COR-L47 (cell line): ENCODE results near the gene LAG3.
"Not testable (repeated sequence)": the region's sequence is repeated elsewhere in the genome, so short reads cannot be mapped to it uniquely, and the experiment has no call there.

Source experiments
- DNase-seq: peaks from one replicate; lab custom pipeline; 2025; lab: John Stamatoyannopoulos, UW

The LAG3 gene

DNA sequence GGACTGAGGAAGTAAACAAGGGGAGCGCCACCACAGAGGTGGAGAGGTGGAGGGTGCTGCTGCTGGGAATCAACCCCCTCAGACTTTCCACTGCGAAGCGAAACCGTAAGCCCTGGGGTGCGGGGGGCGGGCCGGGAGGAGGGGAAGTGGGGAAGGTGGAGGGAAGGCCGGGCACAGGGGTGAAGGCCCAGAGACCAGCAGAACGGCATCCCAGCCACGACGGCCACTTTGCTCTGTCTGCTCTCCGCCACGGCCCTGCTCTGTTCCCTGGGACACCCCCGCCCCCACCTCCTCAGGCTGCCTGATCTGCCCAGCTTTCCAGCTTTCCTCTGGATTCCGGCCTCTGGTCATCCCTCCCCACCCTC, at the start of gene LAG3:
LAG3 (plus strand) TSS at position 190 of the 365 bp plus-strand sequence. CDS start 333 bp downstream, outside the sequence.
- no peak for DNase-seq

DNA sequence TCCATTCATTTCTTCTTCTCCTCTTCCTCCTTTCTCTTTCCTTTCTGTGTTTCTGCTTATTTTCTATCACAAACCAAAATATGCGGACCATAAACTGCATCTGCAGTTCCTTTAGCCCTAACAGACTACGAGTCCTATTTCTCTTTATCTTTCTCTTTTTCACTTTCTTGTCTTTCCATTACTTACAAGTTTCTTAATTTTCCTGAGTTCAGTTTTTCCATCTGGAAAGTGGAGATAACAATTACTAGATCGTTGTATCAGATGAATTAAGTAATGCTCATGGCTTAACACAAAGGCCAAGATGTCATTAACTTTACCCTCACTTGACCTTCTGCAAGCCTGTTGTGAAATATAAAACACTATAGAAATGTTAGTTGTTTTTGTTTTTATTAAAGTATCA, 49.5 kb upstream of the LAG3 start:
- no peak for DNase-seq

DNA sequence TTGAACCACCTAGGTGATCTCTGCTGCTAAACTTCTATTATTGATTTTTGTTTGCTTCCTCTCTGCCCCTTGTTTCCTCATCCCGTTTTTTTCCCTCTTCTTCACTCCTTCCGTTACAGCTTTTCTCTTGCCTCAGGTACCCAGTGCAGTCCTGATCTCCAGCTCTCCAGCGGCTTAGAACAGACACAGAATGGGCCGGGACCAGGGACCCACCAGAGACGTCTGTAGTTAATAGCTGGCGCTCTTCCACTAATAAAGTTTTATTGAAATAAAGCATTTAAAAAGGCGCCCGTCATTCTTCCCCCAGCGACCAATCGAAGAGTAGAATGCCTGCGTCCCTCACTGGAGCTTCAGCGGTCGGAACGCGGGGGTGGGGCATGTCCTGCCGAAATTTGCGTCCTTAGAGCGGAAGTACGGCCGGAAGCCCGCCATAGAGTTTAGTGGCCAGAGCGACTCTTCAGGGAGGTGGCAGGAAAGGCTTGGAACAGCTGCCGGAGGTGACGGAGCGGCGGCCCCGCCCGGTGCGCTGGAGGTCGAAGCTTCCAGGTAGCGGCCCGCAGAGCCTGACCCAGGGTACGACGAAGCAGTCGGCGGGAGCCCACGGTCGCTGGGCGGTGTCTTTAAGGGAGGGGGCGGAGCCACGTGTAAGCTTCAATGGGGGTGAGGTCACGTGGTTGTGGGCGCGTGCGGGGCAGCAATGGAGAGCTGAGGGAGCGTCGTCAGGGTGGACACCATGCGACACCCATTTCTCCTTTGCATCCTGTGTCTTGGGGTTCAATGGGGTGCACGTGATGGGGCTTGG, 48.5 kb upstream of the LAG3 start, which contains the start of gene COPS7A:
COPS7A (plus strand) TSS at position 440 of the 802 bp plus-strand sequence. CDS start 611 bp downstream, outside the sequence.
- DNase-seq: peak; percentile 95

DNA sequence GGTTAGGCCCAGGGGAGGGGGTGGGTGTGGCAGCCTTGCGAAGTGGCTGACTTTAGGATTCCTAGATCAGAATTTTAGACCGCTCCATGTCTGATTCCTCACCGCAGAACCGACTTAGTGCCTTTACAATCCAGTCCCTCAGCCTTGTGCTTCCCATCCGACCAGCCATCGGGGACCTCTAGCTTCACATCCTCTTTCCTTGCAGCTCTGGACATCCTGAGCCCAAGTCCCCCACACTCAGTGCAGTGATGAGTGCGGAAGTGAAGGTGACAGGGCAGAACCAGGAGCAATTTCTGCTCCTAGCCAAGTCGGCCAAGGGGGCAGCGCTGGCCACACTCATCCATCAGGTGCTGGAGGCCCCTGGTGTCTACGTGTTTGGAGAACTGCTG, 47.9 kb upstream of the LAG3 start:
- DNase-seq: no peak

DNA sequence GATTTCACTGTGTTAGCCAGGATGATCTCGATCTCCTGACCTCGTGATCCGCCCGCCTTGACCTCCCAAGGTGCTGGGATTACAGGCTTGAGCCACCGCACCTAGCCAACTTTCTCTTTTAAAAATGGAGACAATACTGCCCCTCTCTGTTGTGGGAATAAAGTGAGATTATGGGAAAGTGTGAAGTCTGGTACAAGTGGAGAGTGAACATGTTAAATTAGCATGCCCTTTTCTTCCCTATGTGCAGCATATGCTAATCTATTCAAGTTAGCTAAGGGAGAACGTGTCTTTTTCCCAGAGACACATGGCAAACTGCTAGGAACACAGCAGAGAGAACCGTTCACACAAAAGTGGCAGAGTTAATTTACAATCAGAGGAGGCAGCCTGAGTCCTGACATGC, 47.0 kb upstream of the LAG3 start:
- no peak for DNase-seq

DNA sequence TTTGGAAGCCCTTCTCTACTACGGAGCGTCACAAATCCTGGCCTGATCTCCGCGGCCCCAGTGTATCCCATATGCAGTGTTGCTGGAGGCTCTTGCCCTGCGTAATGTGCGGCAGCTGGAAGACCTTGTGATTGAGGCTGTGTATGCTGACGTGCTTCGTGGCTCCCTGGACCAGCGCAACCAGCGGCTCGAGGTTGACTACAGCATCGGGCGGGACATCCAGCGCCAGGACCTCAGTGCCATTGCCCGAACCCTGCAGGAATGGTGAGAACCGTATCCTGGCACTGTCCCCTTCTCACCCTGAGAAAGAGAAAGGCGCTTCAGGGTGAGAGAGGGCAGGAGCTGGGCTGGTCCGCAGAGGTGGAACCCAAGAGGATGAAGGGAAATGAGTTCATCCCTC, 43.1 kb upstream of the LAG3 start:
- DNase-seq: no peak

DNA sequence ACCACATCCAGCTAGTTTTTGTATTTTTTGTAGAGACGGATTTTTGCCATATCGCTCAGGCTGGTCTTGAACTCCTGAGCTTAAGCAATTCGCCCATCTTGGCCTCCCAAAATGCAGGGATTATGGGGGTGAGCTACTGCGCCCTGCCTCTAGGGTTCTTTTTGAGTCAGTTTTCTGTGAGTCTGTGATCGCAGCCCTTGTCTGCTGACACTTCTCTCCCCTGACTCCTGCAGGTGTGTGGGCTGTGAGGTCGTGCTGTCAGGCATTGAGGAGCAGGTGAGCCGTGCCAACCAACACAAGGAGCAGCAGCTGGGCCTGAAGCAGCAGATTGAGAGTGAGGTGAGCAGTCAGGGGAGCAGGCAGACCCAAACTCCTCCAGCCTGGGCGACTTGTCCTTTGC, 42.2 kb upstream of the LAG3 start:
- DNase-seq: no peak

DNA sequence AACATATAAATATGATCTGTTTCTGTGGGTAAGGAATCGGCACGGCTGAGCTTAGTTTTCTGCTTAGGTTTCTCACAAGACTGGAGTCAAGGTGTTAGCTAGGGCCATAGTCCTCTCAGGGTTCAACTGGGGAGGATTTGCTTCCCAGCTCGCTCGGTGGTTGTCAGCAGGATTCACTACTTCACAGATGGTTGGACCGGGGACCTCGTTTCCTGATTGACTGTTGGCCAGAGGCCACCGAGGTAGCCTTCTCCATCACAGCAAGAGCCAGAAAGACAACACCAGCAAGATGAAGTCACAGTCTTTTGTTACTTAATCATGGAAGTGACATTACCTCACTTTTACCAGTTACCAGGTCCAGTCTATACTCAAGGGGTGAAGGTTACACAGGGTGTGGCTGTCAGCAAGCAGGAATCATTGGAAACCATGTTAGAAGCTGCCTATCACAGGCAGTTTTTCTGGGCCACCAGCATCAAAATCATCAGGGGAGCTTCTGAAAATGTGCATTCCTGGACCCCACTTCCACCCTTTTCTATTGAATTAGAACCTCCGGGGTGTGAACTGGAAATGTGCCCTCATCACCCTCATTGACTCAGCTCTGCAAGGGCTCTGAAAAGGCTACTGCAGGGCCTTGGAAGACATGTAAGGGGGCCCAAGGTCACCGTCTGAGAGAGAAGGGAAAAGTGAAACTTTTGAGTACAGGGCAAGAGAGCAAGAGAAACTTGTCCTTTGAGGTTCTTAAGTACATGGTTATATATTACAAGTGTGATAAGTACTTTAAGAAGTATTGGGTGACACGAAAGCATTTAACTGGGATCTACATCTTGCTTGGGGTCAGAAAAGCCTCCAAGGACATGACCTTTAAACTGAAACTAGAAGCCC, 37.6 kb upstream of the LAG3 start:
- no peak for DNase-seq

DNA sequence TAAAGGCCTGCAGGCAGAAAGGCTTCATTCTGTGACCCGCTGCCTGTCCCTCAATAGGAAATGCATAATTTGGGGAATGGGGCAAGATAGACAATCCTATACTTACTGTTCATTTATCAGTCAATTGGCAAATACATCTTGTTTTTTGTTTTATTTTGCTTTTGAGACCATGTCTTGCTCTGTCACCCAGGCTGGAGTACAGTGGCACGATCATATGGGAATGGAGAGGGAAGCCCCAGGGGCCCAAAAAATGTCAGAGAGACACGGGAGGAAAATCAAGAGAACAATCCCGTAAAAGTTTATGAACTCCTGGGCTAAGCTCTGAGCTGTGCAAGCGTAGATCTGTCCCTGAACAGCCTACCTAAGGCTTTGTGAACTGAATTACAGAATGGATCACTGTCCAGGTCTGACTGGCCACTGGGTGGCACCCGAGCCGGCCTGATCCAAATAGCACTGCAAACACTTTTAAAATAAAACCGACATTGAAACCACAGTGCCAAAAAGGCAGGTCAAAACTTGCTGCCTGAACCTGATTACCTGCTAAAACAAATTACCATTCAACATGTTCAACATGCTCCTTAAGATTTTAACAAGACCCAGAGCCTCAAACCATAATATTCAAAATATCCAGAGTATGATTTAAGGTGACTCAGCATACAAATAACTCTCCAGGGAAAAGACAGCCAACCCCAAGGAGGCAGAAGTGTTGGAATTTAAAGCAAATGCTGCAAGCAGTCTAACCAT, 36.7 kb upstream of the LAG3 start:
- peak; percentile 35 for DNase-seq

DNA sequence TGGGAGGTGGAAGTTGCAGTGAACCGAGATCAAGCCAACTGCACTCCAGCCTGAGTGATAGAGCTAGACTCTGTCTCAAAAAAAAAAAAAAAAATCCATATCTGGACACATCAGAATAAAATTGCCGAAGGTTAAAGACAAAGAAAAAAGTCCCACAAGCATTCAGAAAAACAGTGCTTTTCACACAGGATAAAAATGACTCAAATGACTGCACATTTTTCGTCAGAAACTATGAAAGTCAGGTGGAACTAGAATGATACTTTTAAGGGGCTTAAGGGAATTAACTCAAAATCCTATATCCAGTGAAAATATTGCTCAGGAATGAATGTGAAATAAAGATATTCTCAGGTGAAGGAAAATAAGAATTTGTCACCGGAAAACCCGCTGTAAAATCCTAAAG, 35.6 kb upstream of the LAG3 start:
- no peak for DNase-seq

DNA sequence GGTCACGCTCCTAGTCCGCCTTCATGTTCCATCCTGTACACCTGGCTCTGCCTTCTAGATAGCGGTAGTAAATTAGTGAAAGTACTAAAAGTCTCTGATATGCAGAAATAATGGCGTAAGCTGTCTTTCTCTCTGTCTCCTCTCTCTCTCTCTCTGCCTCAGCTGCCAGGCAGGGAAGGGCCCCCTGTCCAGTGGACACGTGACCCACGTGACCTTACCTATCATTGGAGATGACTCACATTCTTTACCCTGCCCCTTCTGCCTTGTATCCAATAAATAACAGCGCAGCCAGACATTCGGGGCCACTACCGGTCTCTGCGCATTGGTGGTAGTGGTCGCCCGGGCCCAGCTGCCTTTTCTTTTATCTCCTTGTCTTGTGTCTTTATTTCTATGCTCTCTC, 30.2 kb upstream of the LAG3 start:
- not testable (repeated sequence) for DNase-seq

DNA sequence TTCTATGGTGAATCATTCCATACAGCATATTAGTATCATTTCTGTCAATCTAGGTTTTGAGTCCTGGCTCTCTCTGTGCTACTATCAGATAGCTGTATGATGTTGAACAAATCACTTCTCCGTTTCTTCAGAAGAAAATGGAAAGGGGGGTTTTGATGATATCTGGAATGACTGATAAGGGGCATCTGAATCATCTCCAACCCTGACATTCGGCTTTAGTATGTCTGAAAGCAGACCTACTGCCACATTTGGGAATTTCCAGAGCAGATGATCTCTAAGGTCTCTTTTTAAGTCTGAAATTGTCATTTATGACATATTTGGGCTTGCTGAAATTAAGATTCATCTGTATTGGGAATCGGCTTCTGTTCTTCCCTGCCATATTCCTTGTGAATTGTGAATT, 29.5 kb upstream of the LAG3 start:
- DNase-seq: no peak

DNA sequence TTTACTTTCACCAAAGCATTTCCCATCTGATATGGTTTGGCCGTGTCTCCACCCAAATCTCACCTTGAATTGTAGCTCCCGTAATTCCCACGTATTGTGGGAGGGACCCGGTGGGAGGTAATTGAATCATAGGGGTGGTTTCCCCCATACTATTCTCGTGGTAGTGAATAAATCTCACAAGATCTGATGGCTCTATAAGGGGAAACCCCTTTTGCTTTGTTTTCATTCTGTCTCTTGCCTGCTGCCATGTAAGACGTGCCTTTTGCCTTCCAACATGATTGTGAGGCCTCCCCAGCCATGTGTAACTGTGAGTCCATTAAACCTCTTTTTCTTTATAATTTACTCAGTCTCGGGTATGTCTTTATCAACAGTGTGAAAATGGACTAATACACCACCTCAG, 29.0 kb upstream of the LAG3 start:
- not testable (repeated sequence) for DNase-seq

DNA sequence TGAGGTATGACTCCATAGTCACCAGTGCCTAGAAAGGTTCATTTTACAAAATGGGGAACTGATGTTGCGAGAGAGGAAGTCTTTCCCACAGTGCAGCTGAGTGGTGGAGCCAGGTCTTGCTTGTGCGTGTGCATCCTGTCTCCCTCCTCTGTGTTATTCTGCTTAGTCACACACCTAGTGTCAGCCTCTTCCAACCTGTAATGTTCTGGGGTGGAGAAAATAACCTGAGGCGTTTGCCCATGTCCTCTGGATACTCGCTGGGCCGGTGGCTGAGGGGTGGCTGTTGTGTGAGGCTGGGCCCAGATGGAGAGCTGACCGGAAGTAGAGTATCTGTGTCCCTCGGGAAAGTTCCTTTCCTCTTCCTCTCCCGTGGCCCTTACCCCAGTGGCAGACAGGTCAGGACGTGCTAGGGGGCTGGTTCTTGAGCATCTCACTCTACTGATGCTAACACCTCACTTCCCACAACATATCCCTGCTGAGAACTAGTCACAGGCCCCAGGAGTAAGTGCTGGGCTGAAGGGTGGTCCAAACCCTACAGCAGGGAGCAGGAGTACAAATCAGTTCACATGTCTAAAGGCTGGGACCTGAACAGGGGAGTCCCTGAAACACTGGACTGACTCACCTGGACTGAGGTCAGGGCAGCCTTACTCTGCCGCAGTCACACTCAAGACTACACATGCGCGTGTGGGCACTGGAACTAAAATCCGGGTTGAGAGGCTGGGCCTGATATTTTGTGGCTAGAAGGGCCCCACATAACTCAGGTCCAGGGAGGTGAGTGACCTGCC, 26.4 kb upstream of the LAG3 start:
- no peak for DNase-seq

DNA sequence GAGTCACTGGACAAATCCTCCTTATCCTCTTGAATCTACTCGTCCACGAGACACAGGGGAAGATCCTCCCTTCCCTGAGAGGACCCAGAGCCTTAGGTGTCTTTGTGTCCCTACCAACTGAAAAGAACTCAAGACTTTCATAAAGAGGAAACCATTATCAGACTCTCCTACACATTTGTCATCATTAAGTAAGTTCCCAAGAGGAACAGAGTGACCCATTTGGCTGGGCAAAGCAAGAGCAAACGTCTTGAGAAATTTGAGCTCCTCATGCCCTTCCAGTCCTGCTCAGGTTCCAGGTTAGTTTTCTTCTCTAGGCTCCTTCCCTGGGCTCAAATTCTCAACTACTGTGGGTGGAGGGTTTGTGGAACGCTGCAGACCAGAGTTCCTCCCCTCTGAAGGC, 25.1 kb upstream of the LAG3 start:
- no peak for DNase-seq

DNA sequence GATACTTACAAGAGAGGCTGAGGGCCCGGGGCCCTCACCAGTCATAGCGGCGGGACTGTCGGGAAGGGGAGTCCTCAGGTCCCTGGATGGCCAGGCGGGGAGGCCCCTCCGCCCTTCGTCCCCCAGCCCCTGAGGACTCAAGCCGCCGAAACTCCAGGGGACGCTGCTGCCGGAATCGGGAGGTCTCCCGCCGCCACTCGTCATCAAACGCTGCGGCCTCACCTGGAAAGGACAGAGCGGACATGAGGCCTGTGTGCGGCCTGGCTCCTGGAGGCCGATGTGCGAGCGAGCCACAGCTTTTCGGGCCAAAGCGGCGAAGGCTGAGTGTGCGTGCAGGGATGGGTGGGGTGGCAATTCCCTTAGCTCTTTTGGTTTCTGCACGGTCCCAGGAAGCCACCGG, 23.6 kb upstream of the LAG3 start:
- DNase-seq: no peak

DNA sequence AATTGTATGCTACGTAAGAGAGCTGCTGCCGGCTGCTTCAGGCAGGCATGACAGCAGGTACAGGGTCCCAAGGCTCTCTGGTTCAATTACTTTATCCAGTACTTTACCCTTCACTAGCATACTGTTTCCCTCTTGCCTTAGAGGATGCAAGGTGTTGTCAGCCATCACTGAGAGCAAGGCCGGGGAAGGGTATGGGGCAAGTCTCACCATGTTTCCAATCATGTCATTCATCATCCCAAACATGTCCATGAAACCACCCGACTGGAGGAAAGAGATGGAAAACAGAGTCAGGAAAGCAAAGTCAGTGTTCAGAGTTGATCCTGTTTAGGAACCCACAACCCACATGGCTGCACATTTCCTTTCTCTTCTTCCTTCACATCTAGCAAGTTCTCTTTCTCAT, 21.8 kb upstream of the LAG3 start:
- DNase-seq: no peak

DNA sequence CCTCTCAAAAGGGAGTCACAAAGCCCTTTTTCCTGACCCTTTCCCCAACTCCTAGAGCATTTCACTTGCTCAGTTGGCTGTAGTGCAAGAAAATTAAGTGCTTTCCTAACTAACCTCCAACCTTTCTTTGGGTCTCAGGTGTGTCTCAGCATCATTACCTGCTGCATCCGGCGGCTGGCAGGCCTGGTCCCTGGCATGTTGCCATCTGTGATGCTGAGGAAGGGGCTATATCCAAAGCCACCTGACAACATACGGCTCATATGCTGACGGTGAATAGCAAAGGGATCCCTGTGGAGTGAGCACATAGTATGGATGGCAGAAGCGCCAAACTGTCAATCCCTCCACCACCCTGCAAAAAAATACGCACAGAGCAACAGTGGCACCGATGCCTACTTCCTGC, 20.6 kb upstream of the LAG3 start:
- no peak for DNase-seq

DNA sequence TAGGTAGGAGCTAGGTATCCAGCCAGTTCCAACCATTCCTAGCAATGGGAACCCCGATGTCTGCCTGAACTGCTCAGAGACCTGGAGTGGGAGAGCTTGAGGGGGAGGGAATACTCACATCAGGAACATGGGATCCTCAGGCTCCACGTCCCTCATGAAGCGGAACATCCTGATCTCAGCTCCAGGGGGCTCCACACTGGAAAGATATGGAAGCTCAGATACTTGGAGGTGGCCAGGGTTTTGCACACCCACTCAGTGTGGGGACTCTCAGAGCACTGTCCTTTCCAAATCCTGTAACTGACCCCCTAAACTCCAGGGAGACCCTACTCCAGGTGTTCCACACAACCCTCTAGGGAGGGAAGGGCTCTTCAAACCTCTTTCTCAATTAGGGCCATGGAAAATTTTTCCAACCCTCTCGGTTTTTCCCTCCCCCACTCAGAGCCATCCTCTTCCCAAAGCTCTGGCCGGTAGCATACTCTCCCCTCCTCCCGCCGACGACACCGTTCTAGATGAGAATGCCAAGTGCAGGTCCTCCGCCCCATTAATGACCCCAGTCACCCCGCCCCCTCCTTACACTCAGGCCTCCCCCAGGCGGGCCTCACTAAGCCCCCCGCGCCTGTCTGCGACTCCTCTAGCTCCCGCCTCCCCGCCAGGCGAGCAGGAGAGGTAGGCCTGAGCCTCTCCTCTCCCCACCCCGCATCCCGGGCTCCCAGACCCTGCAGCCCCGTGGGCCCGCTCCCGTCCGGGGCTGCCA, 20.0 kb upstream of the LAG3 start:
- peak; percentile 23 for DNase-seq

DNA sequence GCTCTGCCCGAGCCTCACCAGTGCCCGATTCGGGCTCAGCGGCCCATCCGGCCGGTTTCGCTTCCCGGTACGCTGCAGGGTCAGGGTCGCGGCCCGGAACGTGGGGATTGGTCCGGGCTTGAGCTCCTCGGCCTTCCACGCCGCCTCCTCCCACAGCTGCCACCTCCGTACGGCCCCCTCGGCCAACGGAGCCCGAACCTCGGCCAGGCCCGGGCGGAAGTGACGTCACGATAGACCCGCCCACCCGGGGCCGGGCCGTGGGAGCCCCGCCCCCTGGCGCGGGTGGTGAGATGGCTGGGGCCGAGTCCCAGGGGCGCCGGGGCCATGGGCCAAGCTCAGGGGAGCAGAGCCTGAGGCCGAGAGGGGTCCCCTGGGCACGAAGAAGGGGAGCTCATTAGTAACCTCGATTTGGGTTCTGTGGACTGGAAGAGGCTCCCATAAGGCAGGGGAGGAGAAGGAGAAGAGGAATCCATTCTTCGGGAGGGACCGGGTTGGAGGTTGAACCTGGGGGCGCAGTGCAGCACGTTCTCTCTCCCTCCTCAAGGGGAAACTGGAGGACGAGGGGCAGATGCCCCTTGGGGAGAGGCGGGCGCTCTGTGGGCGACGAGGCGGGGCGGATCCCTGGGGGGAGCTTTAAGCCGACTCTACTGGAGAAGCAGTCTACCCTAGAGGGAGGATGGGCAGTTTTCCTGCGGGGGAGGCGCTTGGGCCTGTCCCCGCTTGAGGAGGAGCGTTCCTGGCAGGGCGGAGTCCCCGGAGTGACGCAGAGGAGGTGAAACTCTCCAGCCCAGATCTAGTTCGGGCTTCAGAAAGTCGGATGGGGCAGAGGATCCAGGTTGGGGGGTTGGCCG, 19.2 kb upstream of the LAG3 start, which contains the start of gene MLF2:
MLF2 (minus strand) TSS at position 221 of the 851 bp plus-strand sequence. CDS start 807 bp downstream, outside the sequence.
- DNase-seq: peak; percentile 81
